Stimulated activated CD8-positive, alpha-beta memory T cell treated with anti-CD3 and anti-CD28 coated beads, Interleukin-7, amount 100 ng/mL, for 1 hour (primary cell): ENCODE measurements around the gene SORCS3.

Experiments used
- DNase-seq, 2 donors: peaks; one replicate each; pipeline ENCODE4 v3.0.0-alpha.2; 2020; ENCODE audit warnings: low read depth in 2 of 2

Gene SORCS3

DNA sequence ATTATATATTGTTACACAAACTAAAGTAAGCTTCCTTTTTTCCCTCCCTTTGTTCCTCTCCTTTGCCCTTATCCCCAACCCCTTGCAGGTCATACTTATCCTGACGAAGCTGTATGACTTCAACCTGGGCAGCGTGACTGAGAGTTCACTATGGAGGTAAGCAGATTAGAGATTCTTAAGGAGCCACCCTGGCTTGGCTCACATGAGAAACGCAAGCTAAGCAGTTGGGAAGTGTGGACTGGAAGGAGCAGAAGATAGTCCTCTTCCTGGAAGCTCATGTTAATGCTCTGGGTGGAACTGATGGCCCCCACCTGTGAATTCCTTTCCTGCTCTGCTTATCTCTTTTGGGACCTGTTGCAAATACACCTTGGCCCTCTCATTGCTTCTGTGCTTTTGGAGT lies 201.6 kb downstream of the SORCS3 start:
- DNase-seq: no peak

DNA sequence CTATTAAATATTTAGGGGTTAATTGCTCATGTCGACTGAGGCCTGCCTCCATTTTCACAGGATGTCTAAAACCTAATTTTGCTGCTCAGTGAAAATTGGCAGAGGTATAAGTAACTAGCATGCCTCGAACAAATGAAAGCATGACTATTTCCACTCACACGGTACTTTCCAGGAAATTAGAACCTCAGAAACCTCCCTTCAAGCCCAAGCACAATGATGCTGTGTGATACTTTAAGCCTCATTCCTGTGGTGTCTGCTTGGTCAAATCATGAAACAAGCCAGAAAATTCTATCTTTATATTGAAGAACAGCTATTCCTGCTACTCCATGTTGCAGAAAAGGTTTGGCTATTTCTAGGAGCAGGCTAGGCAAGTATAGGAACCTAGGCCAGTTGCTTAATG lies 203.0 kb downstream of the SORCS3 start:
- no peak for DNase-seq

DNA sequence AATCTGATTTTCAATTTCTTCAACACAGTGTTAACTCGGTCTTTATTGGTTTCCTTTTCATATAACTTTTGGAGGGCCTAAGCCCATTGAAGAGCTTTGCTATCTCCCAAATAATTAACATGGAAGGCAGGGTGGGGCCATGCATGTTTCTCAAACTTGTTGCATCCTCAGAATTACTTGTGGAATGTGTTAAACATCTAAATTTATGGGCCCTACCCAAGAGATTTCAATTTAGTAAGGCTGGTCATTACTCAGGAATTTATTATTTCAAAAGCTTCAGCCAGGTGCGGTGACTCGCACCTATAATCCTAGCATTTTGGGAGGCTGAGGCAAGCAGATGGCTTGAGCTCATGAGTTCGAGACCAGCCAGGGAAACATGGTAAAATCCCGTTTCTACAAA lies 208.9 kb downstream of the SORCS3 start:
- no peak for DNase-seq

DNA sequence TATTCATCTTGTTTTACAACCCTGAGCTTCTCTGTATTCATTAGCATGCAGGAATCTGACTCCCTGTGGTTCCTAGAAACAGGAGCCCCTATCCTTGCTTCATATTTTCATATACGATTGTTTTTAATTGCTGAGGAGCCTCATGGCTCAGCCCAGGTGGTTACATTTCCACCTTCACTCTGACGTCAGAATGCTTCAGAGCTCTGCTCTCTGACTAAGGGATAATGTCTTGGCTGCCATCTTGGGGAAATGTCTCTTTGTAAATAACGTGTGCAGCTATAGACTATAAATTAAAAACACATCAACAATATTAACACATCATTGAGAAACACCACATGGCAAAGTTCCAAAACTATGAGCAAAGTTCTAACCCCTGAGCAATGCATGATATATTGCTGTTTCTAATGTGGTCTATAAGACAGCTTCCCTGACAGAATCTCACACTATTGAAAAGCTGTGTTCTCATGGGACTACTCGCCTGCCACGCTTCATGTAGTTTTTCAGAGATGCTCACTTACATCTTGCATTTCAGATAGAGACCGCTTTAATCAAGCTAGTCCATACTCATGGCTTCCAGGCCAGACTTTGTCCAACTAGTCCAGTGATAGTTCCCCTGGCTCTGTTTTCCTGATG lies 227.0 kb downstream of the SORCS3 start:
- no peak for DNase-seq

DNA sequence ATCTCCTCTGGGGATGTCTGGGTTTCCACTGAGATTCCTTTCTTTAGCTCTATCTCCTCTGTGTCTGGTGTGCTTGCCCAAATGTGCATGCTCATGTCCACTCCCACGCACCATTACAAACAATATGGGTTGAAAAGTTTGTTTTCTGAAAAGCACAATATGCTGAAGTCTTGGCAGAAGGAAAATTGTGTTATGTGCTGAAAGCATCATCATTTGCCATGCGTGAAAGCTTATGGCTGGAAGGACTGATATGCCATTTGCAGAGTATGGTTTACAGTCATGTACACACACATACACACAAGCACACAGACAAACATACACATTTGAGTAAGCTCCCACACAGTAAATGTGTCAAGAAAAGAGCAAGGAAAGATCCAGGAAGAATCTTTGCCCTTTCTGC lies 231.6 kb downstream of the SORCS3 start:
- no peak for DNase-seq

DNA sequence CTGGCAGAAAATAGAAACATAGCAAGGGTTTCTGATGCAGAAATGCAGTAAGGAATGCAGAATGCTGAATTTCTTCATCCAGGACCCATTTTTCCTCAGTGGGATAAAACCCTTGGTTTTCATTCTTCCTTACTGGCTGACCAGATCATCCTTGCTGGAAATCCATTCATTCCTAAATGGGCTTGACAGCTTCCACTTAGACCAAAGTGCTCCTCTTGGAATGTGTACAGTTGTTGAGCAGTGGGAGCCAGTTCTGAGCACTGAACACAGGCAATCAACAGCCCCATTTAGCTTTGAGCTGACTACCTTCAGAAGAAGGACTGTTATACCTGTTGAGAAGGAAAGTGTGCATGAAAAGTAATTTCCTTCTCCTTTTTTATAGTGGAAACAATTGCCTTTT lies 232.1 kb downstream of the SORCS3 start:
- DNase-seq: no peak

- DNase-seq: no peak
Observed at GRCh38 chr10:104875561-104875960, 234.5 kb downstream of the SORCS3 start.

DNA sequence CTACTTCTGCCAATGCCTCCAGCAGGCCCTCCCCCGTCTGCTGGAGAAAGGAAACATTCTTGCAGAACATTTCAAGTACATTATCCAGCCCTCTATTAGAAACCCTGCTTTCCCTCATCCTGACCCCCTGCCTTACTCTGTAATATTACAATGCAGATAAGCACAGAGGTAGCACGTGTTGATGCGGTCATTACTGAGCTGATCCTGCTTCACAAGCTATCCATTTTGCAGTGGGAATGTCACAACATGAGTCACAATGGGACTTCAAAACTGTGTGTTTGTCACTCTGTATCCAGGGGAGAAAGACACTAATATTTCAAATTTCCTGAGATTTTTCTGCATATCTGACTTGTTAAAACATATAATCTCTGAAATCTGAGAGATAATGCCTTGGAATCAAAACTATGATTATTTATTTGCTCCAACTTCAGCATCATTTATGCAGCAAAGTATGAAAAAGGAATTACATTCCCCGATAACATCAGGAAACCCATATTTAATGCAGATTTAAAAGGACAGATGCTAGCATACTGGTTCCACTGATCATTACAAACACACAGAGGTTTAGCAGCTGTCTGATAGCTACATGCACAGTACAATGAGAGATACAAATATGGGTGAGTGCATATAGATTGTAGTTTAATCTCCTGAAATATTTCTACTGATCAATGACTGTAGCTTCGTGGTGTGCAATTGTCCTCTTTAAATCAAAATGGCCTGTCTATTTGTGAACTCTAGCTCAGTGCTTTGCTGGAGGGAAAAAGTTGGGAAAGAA lies 239.7 kb downstream of the SORCS3 start:
- DNase-seq: no peak

DNA sequence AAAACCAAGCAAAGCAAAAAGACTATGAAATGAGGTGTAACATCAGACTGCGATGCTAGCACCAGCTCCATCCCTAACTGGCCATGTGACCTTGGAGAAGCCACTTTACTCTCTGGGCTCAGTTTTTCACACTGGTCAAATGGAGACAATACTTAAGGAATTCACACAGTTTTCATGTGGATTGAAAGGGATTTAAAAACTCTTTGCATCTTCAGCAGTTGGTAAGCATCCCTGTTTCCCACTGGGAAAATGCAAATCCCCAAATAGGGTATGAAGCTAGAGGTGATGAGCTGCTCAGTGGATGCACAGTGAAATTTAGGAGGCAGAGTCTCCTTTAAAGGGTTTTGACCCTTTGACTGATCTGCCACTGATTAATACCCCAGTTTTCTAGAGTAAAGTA lies 240.7 kb downstream of the SORCS3 start:
- no peak for DNase-seq

- DNase-seq: no peak
Observed at GRCh38 chr10:104892879-104893617, 252.0 kb downstream of the SORCS3 start.

GRCh38 chr10:104893701-104894100 lies 252.6 kb downstream of the SORCS3 start:
- DNase-seq: no peak

GRCh38 chr10:104894681-104895080 lies 253.6 kb downstream of the SORCS3 start:
- no peak for DNase-seq

DNA sequence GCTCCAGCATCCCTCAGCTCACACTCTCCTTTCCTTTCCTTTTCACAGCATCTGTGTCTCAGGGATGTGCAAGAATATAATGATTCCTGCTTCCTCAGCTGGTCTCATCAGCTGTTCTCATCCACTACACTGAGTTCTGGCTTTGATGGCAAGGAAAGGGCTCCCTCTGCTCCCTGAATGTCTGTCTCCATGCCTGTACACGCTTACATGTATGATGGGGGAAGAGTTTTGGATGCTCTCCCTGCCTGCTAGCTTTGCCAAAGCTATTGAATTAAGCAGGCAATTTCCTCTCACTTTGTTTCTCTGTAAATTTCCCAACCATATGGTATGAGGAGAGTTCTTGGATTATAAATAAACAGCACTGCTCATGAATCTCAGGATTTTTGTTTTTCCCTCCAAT lies 254.5 kb downstream of the SORCS3 start:
- DNase-seq: no peak

DNA sequence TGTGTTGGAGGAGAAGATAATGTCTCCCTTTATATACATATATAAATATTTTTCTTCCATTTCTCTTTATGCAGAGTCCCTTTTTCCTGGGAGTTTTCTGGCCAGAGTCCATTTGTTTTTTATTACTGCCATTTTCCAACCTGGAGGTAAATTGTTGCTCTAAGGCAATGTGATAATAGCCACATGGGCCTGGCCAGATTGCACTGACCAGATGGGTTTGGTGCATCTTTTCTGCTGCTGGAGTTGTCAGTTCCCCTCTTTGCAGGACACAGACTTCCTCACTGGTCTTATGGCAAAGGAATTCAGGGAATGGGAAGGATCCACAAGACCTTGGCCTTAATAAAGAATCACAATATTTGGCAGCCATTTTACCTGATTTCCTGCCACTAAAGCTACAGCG lies 254.9 kb downstream of the SORCS3 start:
- no peak for DNase-seq

DNA sequence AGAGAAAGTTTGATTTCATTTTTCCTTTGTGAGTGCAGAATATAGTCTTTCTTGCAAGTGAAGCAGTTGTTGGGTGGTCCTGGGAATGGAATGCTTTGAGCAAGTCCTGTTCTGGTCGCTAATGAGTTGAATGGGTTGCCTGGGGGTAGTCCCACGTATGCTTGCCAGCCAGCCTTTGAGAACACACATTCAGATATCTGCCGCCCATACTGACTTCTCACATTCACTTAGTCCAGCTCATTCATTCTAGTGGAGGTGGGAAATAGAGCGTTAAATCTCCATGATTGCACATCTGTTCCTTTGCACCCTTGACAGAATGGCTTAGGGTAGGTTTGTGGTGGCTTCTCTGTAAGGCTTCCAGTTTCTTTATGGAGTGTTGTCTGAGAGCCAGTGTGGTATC lies 256.6 kb downstream of the SORCS3 start:
- no peak for DNase-seq

DNA sequence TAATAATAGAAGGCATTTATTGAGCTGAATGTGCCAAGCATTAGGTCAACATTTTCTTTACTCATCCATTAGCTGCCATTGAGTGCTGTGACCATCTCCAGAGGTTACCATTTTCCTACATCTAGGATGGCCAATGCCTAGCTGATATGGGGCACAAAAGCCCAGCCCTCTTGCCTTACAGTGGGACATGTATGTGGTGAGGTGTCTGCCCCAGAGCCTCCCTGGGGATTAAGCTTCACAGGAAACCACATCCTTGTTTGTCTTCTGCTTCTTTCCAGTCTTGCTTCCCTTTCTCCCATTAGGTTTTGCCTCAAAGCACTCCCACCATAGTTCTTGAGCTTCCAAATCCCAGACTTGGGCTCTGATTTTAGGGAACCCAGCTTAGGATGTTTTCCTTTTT lies 258.7 kb downstream of the SORCS3 start:
- DNase-seq: no peak

DNA sequence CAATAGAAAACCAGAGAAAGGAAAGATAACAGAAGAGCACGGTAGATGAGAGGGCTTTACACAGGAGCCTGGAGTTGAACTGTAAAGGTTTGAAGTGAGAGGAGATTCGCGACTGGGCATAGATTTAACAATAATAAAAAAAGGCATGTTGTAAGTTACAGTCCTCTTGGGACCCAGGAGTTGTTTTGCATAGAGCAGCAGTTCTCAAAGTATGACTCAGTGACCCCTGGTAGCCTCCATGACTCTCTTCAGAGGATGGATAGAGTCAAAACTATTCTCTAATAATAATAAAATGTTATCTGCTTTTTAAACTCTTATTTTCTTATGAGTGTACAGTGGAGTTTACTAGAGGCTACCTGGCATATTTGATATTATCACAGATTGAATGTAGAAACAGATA lies 262.3 kb downstream of the SORCS3 start:
- no peak for DNase-seq

DNA sequence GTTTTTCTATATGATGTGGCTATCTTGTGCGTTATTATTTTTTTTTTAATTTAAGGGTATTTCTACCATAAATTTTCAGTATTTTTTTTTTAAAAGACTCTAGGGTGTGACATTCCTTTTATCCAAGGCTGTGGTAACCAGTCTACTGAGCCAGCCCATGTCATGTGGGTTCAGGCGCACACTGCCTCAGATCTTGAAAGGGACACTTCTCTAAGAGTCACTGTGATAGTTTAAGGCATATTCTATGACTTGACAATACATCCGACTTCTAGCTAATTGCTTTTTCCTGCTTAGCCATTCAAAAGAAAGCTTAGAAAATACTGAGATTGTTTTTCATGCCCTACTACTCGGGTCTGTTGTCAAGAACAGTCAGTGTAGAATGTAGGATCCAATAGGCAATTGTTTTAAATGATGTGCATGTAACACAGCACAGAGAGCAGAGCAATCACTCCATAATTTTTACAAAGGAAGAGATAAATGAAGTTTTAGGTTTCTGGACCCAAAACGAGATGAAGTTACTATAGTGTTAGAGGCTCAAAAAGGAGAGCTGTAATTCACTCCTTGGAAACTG lies 263.7 kb downstream of the SORCS3 start:
- DNase-seq: no peak

DNA sequence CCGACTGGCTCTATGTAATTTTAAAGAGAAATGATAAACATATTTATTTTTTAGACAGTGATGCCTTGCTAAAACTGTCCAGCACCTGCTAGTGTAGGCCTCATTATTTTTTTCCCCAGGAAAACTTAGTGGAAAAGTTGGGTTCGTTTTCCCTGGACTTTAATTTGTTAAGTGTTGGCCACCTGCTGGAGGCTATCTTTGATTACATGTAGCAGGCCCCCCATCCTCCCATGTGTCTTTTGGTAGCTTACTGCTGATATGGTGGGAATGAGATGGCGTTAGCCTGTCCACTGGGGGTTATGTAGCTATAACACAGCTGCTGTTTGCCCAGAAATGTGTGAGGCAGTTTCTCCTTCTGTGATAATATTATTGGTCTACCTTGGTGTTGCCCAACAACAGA lies 265.0 kb downstream of the SORCS3 start:
- DNase-seq: no peak

DNA sequence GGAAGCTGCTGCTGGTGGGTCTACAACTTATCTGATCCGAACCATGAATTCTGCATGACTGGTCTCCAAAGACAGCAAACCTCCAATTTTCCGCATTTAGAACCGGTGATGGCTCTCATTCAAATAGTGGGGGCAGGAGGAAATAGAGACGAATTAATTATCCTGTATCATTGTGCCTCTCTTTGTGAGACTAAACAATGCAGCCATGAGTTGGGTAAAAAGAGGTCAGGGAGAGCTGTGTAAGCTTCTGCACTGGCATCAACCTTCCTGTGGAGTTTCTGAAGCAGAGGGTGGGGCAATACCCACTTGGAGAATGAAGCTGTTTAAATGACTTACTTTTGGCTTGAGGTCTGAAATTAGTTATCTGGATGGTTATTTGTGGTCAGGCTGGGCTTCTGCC lies 266.4 kb downstream of the SORCS3 start:
- no peak for DNase-seq

DNA sequence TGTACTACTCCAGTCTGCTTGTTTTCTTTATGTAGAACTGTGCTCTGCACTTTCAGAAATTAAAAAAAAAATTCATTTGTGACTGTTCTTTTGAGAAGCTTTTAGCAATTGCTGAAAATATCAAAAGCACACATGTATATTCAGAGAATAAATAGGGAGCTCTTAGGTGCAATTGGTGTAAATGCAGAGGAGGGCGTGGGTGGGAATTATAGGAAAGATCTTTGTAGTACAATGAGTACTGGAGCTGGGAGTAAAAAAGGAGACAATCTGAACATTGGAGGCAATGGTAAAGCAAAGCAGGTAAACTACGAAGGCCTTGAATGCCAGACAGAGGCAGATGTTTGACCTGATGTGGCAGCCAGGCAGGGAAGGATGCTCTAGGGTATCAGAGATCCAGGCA lies 267.5 kb downstream of the SORCS3 start:
- DNase-seq: no peak

GRCh38 chr10:104910712-104911111 lies 269.6 kb downstream of the SORCS3 start:
- DNase-seq: no peak

GRCh38 chr10:104913390-104913789 lies 272.3 kb downstream of the SORCS3 start:
- no peak for DNase-seq
